Suprapubic skin (tissue), 4 donors: ENCODE data around the gene EIPR1. TPM values are rescaled to one million over a fixed set of nuclear protein-coding genes. Genes with fewer than 3 reads are reported as not detected.

ENCODE experiments used
- DNase-seq, 2 donors: peaks; one replicate each; pipeline ENCODE4 v3.0.0-alpha.2; 2019; ENCODE audit warnings: low spot score in 2 of 2
- H3K27ac ChIP-seq: fragments of 200-600 bp; sonication (generic); one replicate; pipeline ENCODE4 v1.5.1; 2019
- H3K27me3 ChIP-seq: fragments of 200-600 bp; sonication (generic); one replicate; pipeline ENCODE4 v1.5.1; 2019
- H3K36me3 ChIP-seq: fragments of 200-600 bp; sonication (generic); one replicate; pipeline ENCODE4 v1.5.1; 2019
- H3K4me1 ChIP-seq: fragments of 200-600 bp; sonication (generic); one replicate; pipeline ENCODE4 v1.5.1; 2019
- H3K4me3 ChIP-seq: fragments of 200-600 bp; sonication (generic); one replicate; pipeline ENCODE4 v1.5.1; 2019; ENCODE audit warnings: mild to moderate bottlenecking
- H3K9me3 ChIP-seq: fragments of 200-600 bp; sonication (generic); one replicate; pipeline ENCODE4 v1.5.1; 2019
- EP300 ChIP-seq: sonication (generic); formaldehyde crosslinking; IDR thresholded peaks from one replicate; pipeline ENCODE4 v1.6.1; 2017; ENCODE audit warnings: antibody characterized with exemption
- POLR2A ChIP-seq, 2 donors: fragments of 450-650 bp; IDR thresholded peaks; one replicate each; pipeline ENCODE4 v1.6.1; 2017; ENCODE audit warnings: antibody characterized with exemption in 2 of 2, mild to moderate bottlenecking in 2 of 2, moderate library complexity in 2 of 2
- POLR2AphosphoS5 ChIP-seq, 3 donors: sonication (generic); formaldehyde crosslinking; IDR thresholded peaks; one replicate each; pipeline ENCODE4 v1.6.1; 2017; ENCODE audit warnings: antibody characterized with exemption in 3 of 3
- WGBS: methylation state at CpG from one replicate; pipeline ENCODE4 v1.1.5; 2018; 5-methylcytosine and 5-hydroxymethylcytosine counted together
- total RNA-seq, 4 donors: library from RNA; depleted of rRNA; stranded (reverse); fragments of >200 nt; gene quantifications; one replicate each; pipeline ENCODE4 v1.1.0, GENCODE V29; 2016
- TF ChIP-seq, protein P1 (sequence below), 2 donors: fragments of 200-600 bp in 1 of 2; fragments of 450-650 bp in 1 of 2; sonication (generic) in 1 of 2; IDR thresholded peaks; one replicate each; pipeline ENCODE4 v1.5.1; 2016 to 2019; ENCODE audit warnings: antibody characterized with exemption in 2 of 2, mild to moderate bottlenecking in 1 of 2, moderate library complexity in 1 of 2

The EIPR1 gene
- total RNA-seq, 4 donors from 2014 or later, result 29.0 to 37.5 (median 30.7) TPM

- H3K27ac ChIP-seq, result no peak overlapping the region
Observed at GRCh38 chr2:3268705-3269029, 109.0 kb downstream of the EIPR1 start.

DNA sequence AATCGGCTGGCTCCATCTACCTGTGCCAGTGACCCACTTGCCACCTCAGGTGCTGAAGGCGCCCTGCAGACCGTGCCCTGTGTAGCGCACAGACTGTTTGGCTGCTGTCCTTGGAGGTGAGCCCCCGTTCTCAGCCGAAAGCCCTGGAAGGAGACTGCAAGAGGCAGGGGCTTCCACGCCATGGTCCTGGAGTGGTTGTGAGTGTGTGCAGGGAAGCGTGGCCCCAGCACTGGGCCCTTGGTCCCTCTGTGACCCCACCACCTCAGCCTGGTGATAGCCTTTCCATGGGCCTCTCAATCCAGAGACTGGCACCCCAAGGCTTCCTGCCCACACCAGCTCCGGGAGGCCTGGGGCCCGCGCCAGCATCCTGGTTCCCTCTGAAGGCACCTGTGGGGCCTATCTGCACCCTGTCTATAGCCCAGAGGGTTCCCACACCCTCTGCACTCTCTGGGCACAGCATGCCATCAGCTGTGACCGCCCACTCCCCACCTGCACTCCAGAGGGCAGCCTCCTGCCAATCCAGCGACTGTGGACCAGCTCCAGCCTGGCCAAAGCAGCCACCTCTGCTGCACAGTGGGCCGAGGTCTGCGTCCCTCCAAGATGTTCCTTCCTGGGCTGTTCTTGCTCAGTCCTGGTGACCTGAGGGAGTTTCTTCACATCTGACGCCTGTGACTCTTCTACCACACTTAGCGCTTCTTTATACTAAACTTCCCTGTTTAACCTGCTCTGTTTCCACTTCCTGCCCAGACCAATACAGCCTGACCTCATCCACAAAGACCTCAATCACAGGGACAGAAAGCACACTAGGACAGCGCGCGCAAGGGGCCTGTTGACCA lies 109.5 kb downstream of the EIPR1 start:
- H3K27ac ChIP-seq, result no peak overlapping the region
- no peak overlapping the region for H3K4me3 ChIP-seq
- no peaks in the 10 kb centered on the region for H3K36me3 ChIP-seq
- WGBS, result 87% methylated on average over 17 of the region's 20 CpGs
- H3K4me1 ChIP-seq, result peaks cover 20% of the 10 kb centered on the region
- no peaks in the 10 kb centered on the region for H3K9me3 ChIP-seq
- TF ChIP-seq POLR2AphosphoS5 (IDR thresholded peaks at IDR 0.05) (no peak), POLR2A (IDR thresholded peaks at IDR 0.05) (no peak)
- TF ChIP-seq, protein P1, sequence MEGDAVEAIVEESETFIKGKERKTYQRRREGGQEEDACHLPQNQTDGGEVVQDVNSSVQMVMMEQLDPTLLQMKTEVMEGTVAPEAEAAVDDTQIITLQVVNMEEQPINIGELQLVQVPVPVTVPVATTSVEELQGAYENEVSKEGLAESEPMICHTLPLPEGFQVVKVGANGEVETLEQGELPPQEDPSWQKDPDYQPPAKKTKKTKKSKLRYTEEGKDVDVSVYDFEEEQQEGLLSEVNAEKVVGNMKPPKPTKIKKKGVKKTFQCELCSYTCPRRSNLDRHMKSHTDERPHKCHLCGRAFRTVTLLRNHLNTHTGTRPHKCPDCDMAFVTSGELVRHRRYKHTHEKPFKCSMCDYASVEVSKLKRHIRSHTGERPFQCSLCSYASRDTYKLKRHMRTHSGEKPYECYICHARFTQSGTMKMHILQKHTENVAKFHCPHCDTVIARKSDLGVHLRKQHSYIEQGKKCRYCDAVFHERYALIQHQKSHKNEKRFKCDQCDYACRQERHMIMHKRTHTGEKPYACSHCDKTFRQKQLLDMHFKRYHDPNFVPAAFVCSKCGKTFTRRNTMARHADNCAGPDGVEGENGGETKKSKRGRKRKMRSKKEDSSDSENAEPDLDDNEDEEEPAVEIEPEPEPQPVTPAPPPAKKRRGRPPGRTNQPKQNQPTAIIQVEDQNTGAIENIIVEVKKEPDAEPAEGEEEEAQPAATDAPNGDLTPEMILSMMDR (IDR thresholded peaks at IDR 0.05), result no peak
- peak; percentile 46 to 64 for DNase-seq
- no peaks in the 10 kb centered on the region for H3K27me3 ChIP-seq

More at GRCh38 chr2:3268705-3269029, 109.0 kb downstream of the EIPR1 start:
- H3K9me3 ChIP-seq, result no peaks in the 10 kb centered on the region
- no peaks in the 10 kb centered on the region for H3K36me3 ChIP-seq
- WGBS, result 96% methylated on average over 6 of the region's 6 CpGs
- peaks cover 20% of the 10 kb centered on the region for H3K4me1 ChIP-seq
- no peaks in the 10 kb centered on the region for H3K27me3 ChIP-seq
- peak; percentile 24 to 63 for DNase-seq
- H3K4me3 ChIP-seq, result no peak overlapping the region
- TF ChIP-seq POLR2A (IDR thresholded peaks at IDR 0.05), result no peak
- TF ChIP-seq POLR2AphosphoS5 (IDR thresholded peaks at IDR 0.05), result no peak
- TF ChIP-seq, protein P1 (IDR thresholded peaks at IDR 0.05), result no peak
- no peak for TF ChIP-seq EP300

GRCh38 chr2:3266925-3267867 lies 110.4 kb downstream of the EIPR1 start:
- DNase-seq, result peak; percentile 24 to 60
- H3K36me3 ChIP-seq, result no peaks in the 10 kb centered on the region

DNA sequence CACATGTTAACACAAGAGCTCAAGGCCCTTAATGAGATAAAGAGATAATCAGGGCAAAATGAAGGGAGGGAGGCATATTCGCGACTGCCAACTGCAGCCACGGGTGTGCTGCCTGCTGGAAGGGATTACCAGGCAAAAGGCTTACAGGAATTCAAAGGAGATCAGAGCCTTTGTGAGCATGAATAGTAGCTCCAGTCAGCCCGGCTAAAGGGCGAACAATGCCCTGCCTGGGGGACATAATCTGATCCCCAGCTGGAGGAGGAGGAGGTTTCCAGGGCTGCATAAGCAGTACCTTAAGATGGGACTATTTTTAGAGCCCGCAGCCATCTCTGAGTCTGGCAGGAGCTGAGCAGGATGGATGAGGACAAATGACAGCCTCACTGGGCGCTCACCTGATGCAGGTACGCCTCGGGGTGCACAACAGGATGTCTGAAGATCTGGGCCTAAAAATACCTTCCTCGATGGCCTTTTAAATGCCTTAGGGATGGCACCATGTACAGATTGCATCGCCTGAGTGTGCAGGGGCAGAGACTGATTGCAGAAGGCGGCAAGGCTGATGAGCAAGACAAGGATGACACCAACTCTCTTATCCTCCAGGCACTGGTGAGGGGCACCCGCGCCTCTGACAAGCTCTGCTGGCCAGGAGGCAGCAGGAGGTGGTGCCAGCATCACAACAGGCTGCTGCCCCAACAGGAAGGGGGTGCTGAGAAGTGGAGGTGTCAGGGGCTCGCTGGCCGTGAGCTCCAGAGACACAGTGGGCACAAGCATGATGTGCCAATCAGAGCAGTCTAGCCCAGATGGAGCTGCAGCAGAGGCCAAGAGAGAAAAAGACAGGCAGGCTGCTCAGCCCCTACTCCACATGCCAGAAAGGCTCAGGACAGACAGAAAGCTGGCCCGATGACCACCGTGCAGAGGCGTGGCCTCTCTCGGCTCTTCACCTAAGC lies 111.4 kb downstream of the EIPR1 start:
- no peaks in the 10 kb centered on the region for H3K9me3 ChIP-seq
- no peaks in the 10 kb centered on the region for H3K36me3 ChIP-seq
- 74% methylated on average over 16 of the region's 20 CpGs for WGBS
- TF ChIP-seq, protein P1 (IDR thresholded peaks at IDR 0.05), result no peak
- TF ChIP-seq EP300 (no peak), POLR2A (IDR thresholded peaks at IDR 0.05) (no peak), POLR2AphosphoS5 (IDR thresholded peaks at IDR 0.05) (no peak)
- H3K27ac ChIP-seq, result no peak overlapping the region
- peaks cover 20% of the 10 kb centered on the region for H3K4me1 ChIP-seq
- peak; percentile 36 to 50 for DNase-seq
- no peak overlapping the region for H3K4me3 ChIP-seq
- H3K27me3 ChIP-seq, result no peaks in the 10 kb centered on the region

More at GRCh38 chr2:3266925-3267867, 110.4 kb downstream of the EIPR1 start:
- 71% methylated on average over 13 of the region's 15 CpGs for WGBS
- H3K27me3 ChIP-seq, result no peaks in the 10 kb centered on the region
- H3K9me3 ChIP-seq, result no peaks in the 10 kb centered on the region
- TF ChIP-seq, protein P1 (IDR thresholded peaks at IDR 0.05), result no peak
- TF ChIP-seq POLR2A (IDR thresholded peaks at IDR 0.05) (no peak), EP300 (no peak), POLR2AphosphoS5 (IDR thresholded peaks at IDR 0.05) (no peak)
- H3K27ac ChIP-seq, result no peak overlapping the region
- no peak overlapping the region for H3K4me3 ChIP-seq
- peaks cover 20% of the 10 kb centered on the region for H3K4me1 ChIP-seq
